NT2/D1 (cell line): ENCODE results near the gene ZBTB20.

Source experiments
- DNase-seq: peaks from one replicate; pipeline ENCODE4 v3.0.0-alpha.2; 2011; ENCODE audit warnings: low read depth, low spot score
- H3K27me3 ChIP-seq: 2 replicates; pipeline ENCODE4 v1.6.0; 2011; ENCODE audit warnings: mild to moderate bottlenecking; ENCODE audit not compliant: insufficient read length, insufficient read depth
- H3K36me3 ChIP-seq: 2 replicates; pipeline ENCODE4 v1.6.1; 2011; ENCODE audit warnings: mild to moderate bottlenecking, low read length, mixed read lengths; ENCODE audit not compliant: insufficient read depth, insufficient read length
- H3K4me1 ChIP-seq: 2 replicates; pipeline ENCODE4 v1.5.1; 2011; ENCODE audit not compliant: insufficient read depth, insufficient read length
- H3K4me3 ChIP-seq: 2 replicates; pipeline ENCODE4 v1.5.1; 2011; ENCODE audit warnings: low read depth; ENCODE audit not compliant: insufficient read length
- H3K9ac ChIP-seq: 2 replicates; pipeline ENCODE4 v1.6.0; 2011; ENCODE audit warnings: low read depth; ENCODE audit not compliant: insufficient read length
- H3K9me3 ChIP-seq: 2 replicates; pipeline ENCODE4 v1.5.1; 2011; ENCODE audit warnings: mild to moderate bottlenecking, low read length; ENCODE audit not compliant: insufficient read depth
- SUZ12 ChIP-seq: IDR thresholded peaks from 2 replicates; pipeline ENCODE4 v1.6.1; 2011; ENCODE audit not compliant: insufficient read length, insufficient read depth; ENCODE audit errors: extremely low read depth
- YY1 ChIP-seq: IDR thresholded peaks from 2 replicates; pipeline ENCODE4 v1.6.1; 2011; ENCODE audit not compliant: insufficient read length, insufficient read depth
- ZNF274 ChIP-seq: IDR thresholded peaks from 2 replicates; pipeline ENCODE4 v1.6.1; 2011; ENCODE audit warnings: mild to moderate bottlenecking, low read depth, low read length

Gene ZBTB20

DNA sequence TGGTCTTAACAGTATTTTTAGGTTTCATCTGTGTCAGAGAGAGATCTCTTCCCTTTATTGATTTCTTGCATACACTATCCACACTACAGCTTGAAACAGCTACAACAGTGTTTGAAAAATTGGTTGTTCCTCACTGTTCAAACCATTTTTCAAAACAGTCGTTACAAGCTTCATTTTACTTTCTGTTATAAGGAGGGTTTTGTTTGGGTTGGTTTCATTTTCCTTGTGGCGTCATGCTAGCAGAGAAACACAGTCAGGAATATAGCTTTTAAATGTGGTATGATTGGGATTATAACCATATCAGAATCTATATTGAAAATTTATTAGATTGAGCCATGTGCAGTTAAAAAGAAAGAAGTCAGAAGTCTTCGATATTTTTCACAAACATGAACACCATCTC is 400.6 kb downstream of the ZBTB20 start:
- Histone ChIP-seq H3K9ac (no peak overlapping the region), H3K9me3 (no peaks in the 10 kb centered on the region), H3K4me3 (no peak overlapping the region), H3K27me3 (no peaks in the 10 kb centered on the region), H3K36me3 (no peaks in the 10 kb centered on the region), H3K4me1 (no peaks in the 10 kb centered on the region)
- no peak for DNase-seq
- TF ChIP-seq ZNF274: no peak
- no peak for TF ChIP-seq SUZ12
- no peak for TF ChIP-seq YY1

DNA sequence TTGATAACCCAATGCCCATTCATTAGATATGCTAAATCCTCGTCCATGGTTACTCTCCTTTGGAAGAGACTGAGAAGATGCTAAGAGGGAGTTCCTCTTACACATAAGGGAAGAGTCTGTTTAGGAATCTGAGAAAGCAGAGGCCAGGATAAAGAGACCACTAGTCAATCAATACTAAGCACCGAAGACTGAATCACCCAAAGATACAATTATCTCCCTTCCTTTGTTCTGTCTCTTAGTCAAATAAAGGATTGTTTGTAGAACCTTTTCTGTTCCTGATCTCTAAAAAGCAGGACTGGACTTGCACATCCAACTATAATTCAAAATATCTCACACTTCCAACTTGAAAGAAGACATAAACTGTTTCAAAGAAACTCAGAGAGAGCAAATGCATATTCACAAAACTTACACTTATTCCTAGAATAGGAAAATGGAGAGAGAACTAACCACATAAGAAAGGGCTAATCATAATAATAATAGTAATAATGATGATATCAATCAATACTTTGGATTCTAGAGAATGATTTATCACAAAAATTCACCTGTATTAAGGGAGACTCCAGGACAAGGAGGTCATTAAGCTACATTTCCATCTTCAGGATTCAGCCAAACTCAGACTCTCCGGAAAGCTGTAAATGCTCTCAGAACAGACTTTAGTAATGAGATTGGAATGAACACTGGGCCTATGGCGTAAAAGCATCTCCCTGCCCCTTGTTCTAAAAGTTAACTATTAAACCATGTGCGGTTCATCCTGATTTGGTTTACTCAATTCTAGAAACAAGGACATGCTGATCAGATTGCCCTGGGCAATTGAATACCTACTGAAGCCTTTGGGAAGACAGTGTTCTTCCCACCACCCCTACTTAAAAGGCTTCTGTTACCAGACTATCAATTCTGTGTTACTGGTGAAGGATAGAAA is 401.5 kb downstream of the ZBTB20 start:
- Histone ChIP-seq H3K27me3 (no peaks in the 10 kb centered on the region), H3K9me3 (no peaks in the 10 kb centered on the region), H3K4me1 (no peaks in the 10 kb centered on the region), H3K36me3 (no peaks in the 10 kb centered on the region), H3K4me3 (no peak overlapping the region), H3K9ac (no peak overlapping the region)
- no peak for DNase-seq
- TF ChIP-seq YY1: no peak
- no peak for TF ChIP-seq SUZ12
- no peak for TF ChIP-seq ZNF274

DNA sequence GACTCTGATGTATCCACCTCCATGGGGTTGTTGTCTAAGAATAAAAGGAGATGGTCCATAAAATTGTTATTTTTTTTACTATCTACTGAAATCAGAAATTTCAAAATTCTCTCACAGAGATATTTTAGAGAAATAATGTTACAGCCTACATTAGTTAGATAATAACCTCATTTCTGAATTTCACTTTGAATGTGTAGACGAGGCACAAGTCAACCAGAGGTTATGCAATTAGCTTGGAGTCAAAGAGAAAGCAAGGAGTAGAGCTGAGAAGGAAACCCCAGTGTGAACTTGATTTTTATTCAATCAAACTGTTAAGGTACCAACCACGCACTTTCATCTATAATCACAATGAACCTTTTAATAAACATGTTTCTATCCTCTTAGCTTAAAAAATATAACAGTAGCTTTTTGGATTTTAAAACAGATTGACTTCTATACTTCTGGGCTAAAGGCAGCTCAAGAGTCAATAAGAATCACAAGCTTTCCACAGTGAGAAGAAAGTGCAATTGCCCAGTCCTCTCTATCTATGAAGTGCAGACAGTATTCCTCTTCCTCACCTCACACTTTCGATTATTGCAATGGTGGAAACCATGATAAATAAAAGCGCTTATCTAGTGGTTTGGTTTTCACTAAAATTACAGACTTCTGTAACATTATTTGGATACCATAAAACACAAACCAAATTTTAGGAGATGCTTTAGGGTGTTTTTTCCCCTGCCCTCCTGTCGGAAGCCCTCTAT is 403.2 kb downstream of the ZBTB20 start:
- Histone ChIP-seq H3K9ac (no peak overlapping the region), H3K9me3 (no peaks in the 10 kb centered on the region), H3K36me3 (no peaks in the 10 kb centered on the region), H3K27me3 (no peaks in the 10 kb centered on the region), H3K4me1 (no peaks in the 10 kb centered on the region), H3K4me3 (no peak overlapping the region)
- DNase-seq: no peak
- no peak for TF ChIP-seq ZNF274
- TF ChIP-seq SUZ12: no peak
- no peak for TF ChIP-seq YY1

DNA sequence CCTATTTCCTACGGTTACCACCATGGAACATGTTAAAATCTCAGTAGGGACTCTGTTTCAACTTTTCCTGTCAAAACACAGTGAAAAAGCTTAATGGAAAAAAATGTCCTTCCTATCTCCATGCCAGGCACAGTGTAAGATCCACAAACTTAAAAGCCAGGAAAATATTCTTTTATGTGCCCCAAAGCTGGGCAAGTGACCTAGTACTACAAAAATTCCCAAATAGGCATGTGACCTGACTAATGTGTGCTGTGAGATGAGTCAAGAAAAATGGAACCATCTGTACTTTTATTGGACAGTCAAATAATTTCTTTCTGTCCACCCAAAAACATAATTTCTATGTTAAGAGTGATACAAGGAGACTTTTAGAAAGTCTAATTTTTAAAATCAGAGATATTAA is 406.0 kb downstream of the ZBTB20 start:
- Histone ChIP-seq H3K9ac (no peak overlapping the region), H3K9me3 (no peaks in the 10 kb centered on the region), H3K4me3 (no peak overlapping the region), H3K4me1 (no peaks in the 10 kb centered on the region), H3K36me3 (no peaks in the 10 kb centered on the region), H3K27me3 (no peaks in the 10 kb centered on the region)
- no peak for DNase-seq
- TF ChIP-seq YY1 (no peak), SUZ12 (no peak), ZNF274 (no peak)

DNA sequence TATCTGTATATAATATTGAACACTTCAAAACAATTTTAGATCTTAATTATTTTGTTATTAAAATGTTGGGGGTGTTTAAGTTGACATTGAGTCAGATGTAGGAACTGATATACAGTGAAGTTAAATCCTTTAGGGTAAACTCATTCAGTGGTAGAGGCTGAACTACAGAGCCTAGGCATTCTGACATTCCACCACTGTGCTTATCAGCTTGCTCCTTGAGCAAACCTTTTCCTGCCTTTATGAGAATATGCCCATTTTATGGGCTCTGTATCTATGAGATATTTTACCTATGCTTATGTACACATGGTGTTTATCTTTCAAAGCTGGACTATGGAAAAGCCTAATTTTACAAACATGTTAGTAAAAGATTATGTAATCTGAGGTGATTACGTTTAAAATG is 407.5 kb downstream of the ZBTB20 start:
- Histone ChIP-seq H3K27me3 (no peaks in the 10 kb centered on the region), H3K36me3 (no peaks in the 10 kb centered on the region), H3K9me3 (no peaks in the 10 kb centered on the region), H3K4me1 (no peaks in the 10 kb centered on the region), H3K4me3 (no peak overlapping the region), H3K9ac (no peak overlapping the region)
- TF ChIP-seq YY1 (no peak), ZNF274 (no peak), SUZ12 (no peak)
- DNase-seq: no peak

DNA sequence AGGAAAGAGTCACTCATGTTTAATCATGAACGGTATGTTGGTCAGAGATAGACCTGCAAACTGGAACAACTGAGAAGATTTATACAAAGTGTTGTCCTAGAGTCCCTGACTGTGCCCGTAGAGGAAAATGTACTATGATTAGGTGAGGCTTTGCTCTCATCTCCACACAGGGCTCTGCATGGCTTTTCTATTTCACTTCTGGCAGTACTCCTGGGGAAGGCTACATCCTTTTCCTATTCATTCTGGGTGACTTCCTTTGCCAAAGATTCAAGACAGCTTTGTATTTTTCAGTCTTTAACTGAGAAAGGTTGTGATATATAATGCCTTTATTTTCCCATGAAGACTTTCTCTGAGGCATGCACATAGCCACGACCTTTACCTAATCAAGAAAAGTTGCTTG is 414.7 kb downstream of the ZBTB20 start:
- no peaks in the 10 kb centered on the region for H3K9me3 ChIP-seq
- no peak overlapping the region for H3K4me3 ChIP-seq
- no peak for TF ChIP-seq ZNF274
- no peak for TF ChIP-seq SUZ12
- TF ChIP-seq YY1: no peak
- no peak overlapping the region for H3K9ac ChIP-seq
- H3K4me1 ChIP-seq: no peaks in the 10 kb centered on the region
- H3K27me3 ChIP-seq: no peaks in the 10 kb centered on the region
- no peaks in the 10 kb centered on the region for H3K36me3 ChIP-seq
- DNase-seq: no peak

DNA sequence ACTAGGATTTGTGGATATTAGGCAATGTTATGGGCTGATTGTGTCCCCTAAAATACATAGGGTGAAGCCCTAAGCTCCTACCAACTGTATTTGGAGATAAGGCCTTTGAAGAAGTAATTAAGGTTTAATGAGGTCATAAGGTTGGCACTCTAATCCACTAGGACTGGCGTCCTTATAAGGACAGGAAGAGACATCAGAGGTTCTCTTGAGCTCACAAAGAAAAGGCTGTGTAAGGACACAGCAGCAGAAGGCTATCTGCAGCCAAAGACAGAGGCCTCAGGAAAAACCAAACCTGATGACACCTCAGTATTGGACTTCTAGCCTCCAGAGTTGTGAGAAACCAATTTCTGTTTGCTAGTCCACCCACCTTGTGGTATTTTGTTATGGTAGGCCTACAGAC is 416.7 kb downstream of the ZBTB20 start:
- Histone ChIP-seq H3K27me3 (no peaks in the 10 kb centered on the region), H3K9me3 (no peaks in the 10 kb centered on the region), H3K36me3 (no peaks in the 10 kb centered on the region), H3K4me3 (no peak overlapping the region), H3K9ac (no peak overlapping the region), H3K4me1 (no peaks in the 10 kb centered on the region)
- no peak for DNase-seq
- TF ChIP-seq ZNF274 (no peak), SUZ12 (no peak), YY1 (no peak)

DNA sequence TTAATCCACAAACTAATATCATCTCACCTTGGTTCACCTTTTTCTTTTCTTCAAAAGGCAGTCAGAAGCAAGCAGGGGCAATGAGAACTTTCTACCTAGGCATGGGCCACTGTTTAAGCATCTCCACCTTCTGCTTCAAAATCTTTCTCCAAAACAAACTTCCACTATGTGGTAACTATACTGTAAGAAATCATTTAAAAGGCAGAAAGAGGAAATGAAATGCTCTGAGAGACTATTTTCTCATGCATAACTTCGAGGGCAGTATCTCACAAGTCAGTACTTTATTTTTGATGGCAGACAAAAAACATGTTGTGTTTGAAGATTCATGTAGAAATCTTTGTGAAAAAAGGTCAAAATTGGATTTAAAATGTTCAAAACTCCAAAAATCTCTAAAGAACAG is 419.7 kb downstream of the ZBTB20 start:
- no peak overlapping the region for H3K9ac ChIP-seq
- H3K4me1 ChIP-seq: no peaks in the 10 kb centered on the region
- no peak overlapping the region for H3K4me3 ChIP-seq
- H3K27me3 ChIP-seq: no peaks in the 10 kb centered on the region
- TF ChIP-seq SUZ12 (no peak), YY1 (no peak), ZNF274 (no peak)
- no peak for DNase-seq
- no peaks in the 10 kb centered on the region for H3K9me3 ChIP-seq
- H3K36me3 ChIP-seq: no peaks in the 10 kb centered on the region
